A549 treated with AZD2906 at 1 μM for 4 hours (cell line): ENCODE data around the gene CYP2C19. TPM values are rescaled to one million over a fixed set of nuclear protein-coding genes. Genes with fewer than 3 reads are reported as not detected.

Source experiments
- total RNA-seq: library from RNA; stranded (reverse); fragments of 200-300 nt; extraction: Qiagen RNA extraction; gene quantifications from 5 replicates; pipeline ENCODE4 v1.2.3, GENCODE V29; 2022

Gene CYP2C19
- not detected in 5 replicates for total RNA-seq

GRCh38 chr10:94762393-94762792 lies at the start of gene CYP2C19:
CYP2C19 (plus strand) TSS chr10:94762681; CDS start chr10:94762706, 25 bp downstream.

Other genes with a start within 250 kb of the CYP2C19 start
- 22.9 to 28.0 TPM (median 25.2 TPM) in 5 replicates for gene HELLS, start 216.9 kb upstream of the CYP2C19 start, total RNA-seq
- gene CYP2C18, start 79.0 kb upstream of the CYP2C19 start, total RNA-seq, result 0.05 to 0.09 TPM (median 0.06 TPM) in 5 replicates
- gene CYP2C9, start 176.0 kb downstream of the CYP2C19 start, total RNA-seq, result 0.09 TPM in 1 of 5 replicates, not detected in the others